GM12801 (cell line): ENCODE measurements around the gene MFRP.

ENCODE experiments used
- TF ChIP-seq, protein P1 (sequence below): IDR thresholded peaks from one replicate; pipeline ENCODE4 v1.5.1; 2011; ENCODE audit warnings: control low read depth; ENCODE audit not compliant: insufficient read length; ENCODE audit errors: extremely low read depth

Gene MFRP

GRCh38 chr11:119365071-119365591 is 18.6 kb upstream of the MFRP start:
- TF ChIP-seq, protein P1, sequence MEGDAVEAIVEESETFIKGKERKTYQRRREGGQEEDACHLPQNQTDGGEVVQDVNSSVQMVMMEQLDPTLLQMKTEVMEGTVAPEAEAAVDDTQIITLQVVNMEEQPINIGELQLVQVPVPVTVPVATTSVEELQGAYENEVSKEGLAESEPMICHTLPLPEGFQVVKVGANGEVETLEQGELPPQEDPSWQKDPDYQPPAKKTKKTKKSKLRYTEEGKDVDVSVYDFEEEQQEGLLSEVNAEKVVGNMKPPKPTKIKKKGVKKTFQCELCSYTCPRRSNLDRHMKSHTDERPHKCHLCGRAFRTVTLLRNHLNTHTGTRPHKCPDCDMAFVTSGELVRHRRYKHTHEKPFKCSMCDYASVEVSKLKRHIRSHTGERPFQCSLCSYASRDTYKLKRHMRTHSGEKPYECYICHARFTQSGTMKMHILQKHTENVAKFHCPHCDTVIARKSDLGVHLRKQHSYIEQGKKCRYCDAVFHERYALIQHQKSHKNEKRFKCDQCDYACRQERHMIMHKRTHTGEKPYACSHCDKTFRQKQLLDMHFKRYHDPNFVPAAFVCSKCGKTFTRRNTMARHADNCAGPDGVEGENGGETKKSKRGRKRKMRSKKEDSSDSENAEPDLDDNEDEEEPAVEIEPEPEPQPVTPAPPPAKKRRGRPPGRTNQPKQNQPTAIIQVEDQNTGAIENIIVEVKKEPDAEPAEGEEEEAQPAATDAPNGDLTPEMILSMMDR: no peak

DNA sequence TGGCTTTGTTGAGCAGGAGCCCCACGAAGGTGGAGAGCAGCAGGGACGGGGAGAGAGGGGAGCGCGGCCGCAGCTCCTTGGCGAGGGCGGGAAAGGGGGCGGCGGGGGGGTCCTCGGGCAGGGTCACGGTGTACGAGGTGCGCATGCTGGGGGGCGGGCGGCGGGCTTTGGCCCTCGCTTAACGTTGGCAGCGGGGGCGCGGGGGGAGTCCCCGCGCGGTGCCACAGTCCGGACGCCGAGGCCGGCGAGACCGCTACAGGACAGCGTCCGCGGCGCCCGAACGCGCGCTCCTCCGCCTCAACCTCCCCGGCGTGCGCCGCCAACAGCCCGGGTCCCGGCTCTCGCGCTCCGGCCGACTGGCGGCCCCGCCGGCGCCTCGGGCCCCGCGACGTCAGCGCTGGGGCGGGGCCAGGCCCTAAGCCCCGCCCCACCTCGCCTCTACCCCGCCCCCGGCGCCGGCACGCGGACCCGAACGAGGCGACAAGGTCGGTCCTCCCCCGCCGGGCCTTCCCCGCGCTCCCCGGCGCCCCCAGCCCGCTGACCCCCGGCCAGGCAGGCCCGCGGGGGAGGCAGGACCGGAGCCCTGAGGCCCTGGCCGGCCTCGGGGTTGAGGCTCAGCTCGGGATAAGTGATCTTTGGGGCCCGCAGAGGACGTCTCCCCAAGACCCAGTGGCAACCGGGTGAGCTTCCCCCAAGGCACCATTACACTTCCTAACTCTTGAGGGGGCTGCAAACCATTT is 17.5 kb upstream of the MFRP start:
- TF ChIP-seq, protein P1: no peak

DNA sequence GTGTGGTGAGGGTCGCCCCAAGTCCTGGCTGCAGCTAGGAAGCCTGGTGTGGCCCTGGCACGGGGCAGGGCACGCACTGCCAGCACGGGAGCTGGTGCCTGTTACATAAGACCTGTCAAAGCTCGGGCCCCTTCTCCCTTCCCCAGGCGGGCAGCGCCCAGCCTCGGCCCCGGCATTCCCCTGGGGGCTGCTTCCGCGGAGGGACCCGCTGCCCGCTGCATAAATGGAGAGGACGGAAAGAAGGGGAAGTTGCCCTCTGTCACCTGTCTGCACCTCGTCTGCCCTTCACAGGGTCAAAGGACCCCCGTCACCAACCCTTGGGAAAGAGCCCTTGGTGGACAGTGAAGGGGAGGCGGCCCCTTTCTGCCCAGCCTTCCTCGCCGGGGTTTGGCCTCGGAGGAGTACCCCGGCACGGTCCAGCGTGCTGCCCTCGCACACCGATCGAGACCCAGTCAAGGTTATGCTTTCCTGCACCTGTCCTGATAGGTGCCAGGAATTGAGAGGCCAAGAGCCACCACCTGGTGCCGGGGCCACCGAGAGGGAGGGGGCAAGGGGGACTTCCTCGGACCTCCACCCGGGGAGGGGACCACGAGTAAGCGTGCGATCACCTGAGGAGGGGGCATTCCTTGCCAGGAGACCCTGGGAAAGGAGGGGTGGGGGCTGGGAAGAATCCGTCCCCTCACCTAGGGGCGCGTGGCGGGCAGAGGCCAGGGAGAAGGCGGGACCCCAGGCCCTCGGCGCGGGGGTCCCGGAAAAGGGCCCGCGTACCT is 16.8 kb upstream of the MFRP start:
- TF ChIP-seq, protein P1: no peak

- TF ChIP-seq, protein P1: no peak
Measured at GRCh38 chr11:119362741-119363080, 16.2 kb upstream of the MFRP start.

- TF ChIP-seq, protein P1: no peak
Measured at GRCh38 chr11:119361941-119362725, 15.6 kb upstream of the MFRP start.

- TF ChIP-seq, protein P1: no peak
Measured at GRCh38 chr11:119361056-119361787, 14.7 kb upstream of the MFRP start.
